Measurements from ENCODE around the gene GPBAR1. TPM values are rescaled to one million over a fixed set of nuclear protein-coding genes. Genes with fewer than 3 reads are reported as not detected.

Gene GPBAR1
- total and polyA plus RNA-seq, 2 experiments from 2014 or later, result 0.44 TPM; not detected in 1

DNA sequence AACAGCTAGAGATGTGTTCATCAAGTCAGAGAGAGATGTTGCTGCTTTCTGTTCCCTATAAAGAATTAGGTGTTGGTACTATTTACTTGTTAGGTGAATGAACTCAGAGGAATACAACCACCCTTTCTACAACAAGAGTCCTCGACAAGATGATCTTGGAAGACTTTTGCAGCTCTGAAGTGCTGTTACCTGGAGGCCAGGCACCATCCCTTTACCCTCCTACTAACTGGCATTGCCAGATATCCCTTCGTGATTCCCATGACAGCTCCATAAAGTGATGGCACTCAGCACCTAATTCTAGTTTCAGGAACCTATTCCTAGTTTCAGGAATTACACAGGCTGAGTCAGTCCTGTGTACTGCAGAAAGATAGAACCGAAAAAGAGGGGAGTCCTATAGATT, 33.9 kb upstream of the GPBAR1 start:
- H3K36me3 ChIP-seq (ENCODE audit: insufficient read depth), result peaks cover 41% of the 10 kb centered on the region
- no peak overlapping the region for H3K27ac ChIP-seq (ENCODE audit: low read depth)
- H4K20me1 ChIP-seq (replicated peaks; ENCODE audit: insufficient read depth), result peaks cover 59% of the 10 kb centered on the region
- peaks cover 75% of the 10 kb centered on the region for H3K79me2 ChIP-seq (replicated peaks; ENCODE audit: insufficient read depth)
- H3K4me1 Mint-ChIP-seq, result no peaks in the 10 kb centered on the region
- no peaks in the 10 kb centered on the region for H3F3A ChIP-seq (replicated peaks; ENCODE audit: low read depth)
- H2AFZ ChIP-seq, result no peak overlapping the region
- no peak overlapping the region for H3K4me3 Mint-ChIP-seq
- H3K4me3 ChIP-seq, result no peak overlapping the region
- ATAC-seq (no peak), DNase-seq (ENCODE audit: low spot score) (no peak)
- no peak for TF ChIP-seq NANOG (IDR thresholded peaks at IDR 0.05; ENCODE audit: borderline replicate concordance)
- no peak for TF ChIP-seq JUNB (IDR thresholded peaks at IDR 0.05; ENCODE audit: unreplicated experiment)
- TF ChIP-seq, protein P1, sequence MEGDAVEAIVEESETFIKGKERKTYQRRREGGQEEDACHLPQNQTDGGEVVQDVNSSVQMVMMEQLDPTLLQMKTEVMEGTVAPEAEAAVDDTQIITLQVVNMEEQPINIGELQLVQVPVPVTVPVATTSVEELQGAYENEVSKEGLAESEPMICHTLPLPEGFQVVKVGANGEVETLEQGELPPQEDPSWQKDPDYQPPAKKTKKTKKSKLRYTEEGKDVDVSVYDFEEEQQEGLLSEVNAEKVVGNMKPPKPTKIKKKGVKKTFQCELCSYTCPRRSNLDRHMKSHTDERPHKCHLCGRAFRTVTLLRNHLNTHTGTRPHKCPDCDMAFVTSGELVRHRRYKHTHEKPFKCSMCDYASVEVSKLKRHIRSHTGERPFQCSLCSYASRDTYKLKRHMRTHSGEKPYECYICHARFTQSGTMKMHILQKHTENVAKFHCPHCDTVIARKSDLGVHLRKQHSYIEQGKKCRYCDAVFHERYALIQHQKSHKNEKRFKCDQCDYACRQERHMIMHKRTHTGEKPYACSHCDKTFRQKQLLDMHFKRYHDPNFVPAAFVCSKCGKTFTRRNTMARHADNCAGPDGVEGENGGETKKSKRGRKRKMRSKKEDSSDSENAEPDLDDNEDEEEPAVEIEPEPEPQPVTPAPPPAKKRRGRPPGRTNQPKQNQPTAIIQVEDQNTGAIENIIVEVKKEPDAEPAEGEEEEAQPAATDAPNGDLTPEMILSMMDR (conservative IDR thresholded peaks at IDR 0.05; ENCODE audit: low read depth in 2 of 2), result no peak
- TF ChIP-seq CREB1 (CRISPR knock-in tag; IDR thresholded peaks at IDR 0.05; ENCODE audit: low read depth), result no peak
- TF ChIP-seq STAT1 (IDR thresholded peaks at IDR 0.05; ENCODE audit: unreplicated experiment), result no peak
- no peak for TF ChIP-seq EZH2phosphoT487 (IDR thresholded peaks at IDR 0.05; ENCODE audit: unreplicated experiment)
- TF ChIP-seq, protein P2, sequence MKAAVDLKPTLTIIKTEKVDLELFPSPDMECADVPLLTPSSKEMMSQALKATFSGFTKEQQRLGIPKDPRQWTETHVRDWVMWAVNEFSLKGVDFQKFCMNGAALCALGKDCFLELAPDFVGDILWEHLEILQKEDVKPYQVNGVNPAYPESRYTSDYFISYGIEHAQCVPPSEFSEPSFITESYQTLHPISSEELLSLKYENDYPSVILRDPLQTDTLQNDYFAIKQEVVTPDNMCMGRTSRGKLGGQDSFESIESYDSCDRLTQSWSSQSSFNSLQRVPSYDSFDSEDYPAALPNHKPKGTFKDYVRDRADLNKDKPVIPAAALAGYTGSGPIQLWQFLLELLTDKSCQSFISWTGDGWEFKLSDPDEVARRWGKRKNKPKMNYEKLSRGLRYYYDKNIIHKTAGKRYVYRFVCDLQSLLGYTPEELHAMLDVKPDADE (IDR thresholded peaks at IDR 0.05), result no peak
- TF ChIP-seq, protein P3, sequence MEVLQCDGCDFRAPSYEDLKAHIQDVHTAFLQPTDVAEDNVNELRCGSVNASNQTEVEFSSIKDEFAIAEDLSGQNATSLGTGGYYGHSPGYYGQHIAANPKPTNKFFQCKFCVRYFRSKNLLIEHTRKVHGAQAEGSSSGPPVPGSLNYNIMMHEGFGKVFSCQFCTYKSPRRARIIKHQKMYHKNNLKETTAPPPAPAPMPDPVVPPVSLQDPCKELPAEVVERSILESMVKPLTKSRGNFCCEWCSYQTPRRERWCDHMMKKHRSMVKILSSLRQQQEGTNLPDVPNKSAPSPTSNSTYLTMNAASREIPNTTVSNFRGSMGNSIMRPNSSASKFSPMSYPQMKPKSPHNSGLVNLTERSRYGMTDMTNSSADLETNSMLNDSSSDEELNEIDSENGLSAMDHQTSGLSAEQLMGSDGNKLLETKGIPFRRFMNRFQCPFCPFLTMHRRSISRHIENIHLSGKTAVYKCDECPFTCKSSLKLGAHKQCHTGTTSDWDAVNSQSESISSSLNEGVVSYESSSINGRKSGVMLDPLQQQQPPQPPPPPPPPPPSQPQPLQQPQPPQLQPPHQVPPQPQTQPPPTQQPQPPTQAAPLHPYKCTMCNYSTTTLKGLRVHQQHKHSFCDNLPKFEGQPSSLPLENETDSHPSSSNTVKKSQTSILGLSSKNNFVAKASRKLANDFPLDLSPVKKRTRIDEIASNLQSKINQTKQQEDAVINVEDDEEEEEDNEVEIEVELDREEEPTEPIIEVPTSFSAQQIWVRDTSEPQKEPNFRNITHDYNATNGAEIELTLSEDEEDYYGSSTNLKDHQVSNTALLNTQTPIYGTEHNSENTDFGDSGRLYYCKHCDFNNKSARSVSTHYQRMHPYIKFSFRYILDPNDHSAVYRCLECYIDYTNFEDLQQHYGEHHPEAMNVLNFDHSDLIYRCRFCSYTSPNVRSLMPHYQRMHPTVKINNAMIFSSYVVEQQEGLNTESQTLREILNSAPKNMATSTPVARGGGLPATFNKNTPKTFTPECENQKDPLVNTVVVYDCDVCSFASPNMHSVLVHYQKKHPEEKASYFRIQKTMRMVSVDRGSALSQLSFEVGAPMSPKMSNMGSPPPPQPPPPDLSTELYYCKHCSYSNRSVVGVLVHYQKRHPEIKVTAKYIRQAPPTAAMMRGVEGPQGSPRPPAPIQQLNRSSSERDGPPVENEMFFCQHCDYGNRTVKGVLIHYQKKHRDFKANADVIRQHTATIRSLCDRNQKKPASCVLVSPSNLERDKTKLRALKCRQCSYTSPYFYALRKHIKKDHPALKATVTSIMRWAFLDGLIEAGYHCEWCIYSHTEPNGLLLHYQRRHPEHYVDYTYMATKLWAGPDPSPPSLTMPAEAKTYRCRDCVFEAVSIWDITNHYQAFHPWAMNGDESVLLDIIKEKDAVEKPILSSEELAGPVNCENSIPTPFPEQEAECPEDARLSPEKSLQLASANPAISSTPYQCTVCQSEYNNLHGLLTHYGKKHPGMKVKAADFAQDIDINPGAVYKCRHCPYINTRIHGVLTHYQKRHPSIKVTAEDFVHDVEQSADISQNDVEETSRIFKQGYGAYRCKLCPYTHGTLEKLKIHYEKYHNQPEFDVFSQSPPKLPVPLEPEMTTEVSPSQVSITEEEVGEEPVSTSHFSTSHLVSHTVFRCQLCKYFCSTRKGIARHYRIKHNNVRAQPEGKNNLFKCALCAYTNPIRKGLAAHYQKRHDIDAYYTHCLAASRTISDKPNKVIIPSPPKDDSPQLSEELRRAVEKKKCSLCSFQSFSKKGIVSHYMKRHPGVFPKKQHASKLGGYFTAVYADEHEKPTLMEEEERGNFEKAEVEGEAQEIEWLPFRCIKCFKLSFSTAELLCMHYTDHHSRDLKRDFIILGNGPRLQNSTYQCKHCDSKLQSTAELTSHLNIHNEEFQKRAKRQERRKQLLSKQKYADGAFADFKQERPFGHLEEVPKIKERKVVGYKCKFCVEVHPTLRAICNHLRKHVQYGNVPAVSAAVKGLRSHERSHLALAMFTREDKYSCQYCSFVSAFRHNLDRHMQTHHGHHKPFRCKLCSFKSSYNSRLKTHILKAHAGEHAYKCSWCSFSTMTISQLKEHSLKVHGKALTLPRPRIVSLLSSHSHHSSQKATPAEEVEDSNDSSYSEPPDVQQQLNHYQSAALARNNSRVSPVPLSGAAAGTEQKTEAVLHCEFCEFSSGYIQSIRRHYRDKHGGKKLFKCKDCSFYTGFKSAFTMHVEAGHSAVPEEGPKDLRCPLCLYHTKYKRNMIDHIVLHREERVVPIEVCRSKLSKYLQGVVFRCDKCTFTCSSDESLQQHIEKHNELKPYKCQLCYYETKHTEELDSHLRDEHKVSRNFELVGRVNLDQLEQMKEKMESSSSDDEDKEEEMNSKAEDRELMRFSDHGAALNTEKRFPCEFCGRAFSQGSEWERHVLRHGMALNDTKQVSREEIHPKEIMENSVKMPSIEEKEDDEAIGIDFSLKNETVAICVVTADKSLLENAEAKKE (CRISPR knock-in tag; IDR thresholded peaks at IDR 0.05), result no peak
- no peak for TF ChIP-seq ZNF331 (CRISPR knock-in tag; IDR thresholded peaks at IDR 0.05; ENCODE audit: low read depth)
- TF ChIP-seq, protein P4, sequence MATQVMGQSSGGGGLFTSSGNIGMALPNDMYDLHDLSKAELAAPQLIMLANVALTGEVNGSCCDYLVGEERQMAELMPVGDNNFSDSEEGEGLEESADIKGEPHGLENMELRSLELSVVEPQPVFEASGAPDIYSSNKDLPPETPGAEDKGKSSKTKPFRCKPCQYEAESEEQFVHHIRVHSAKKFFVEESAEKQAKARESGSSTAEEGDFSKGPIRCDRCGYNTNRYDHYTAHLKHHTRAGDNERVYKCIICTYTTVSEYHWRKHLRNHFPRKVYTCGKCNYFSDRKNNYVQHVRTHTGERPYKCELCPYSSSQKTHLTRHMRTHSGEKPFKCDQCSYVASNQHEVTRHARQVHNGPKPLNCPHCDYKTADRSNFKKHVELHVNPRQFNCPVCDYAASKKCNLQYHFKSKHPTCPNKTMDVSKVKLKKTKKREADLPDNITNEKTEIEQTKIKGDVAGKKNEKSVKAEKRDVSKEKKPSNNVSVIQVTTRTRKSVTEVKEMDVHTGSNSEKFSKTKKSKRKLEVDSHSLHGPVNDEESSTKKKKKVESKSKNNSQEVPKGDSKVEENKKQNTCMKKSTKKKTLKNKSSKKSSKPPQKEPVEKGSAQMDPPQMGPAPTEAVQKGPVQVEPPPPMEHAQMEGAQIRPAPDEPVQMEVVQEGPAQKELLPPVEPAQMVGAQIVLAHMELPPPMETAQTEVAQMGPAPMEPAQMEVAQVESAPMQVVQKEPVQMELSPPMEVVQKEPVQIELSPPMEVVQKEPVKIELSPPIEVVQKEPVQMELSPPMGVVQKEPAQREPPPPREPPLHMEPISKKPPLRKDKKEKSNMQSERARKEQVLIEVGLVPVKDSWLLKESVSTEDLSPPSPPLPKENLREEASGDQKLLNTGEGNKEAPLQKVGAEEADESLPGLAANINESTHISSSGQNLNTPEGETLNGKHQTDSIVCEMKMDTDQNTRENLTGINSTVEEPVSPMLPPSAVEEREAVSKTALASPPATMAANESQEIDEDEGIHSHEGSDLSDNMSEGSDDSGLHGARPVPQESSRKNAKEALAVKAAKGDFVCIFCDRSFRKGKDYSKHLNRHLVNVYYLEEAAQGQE (IDR thresholded peaks at IDR 0.05; ENCODE audit: unreplicated experiment), result no peak
- no peak for TF ChIP-seq EZH2 (IDR thresholded peaks at IDR 0.05; ENCODE audit: low read depth, unreplicated experiment)
- TF ChIP-seq POLR2AphosphoS5 (IDR thresholded peaks at IDR 0.05; ENCODE audit: low read depth), result no peak
- no peak for TF ChIP-seq ZNF114 (CRISPR knock-in tag; IDR thresholded peaks at IDR 0.05)
- H3K27me3 Mint-ChIP-seq (ENCODE audit: insufficient read depth, low read depth, poor library complexity), result no peaks in the 10 kb centered on the region
- H3K27me3 ChIP-seq (ENCODE audit: insufficient read depth), result no peaks in the 10 kb centered on the region
- no peaks in the 10 kb centered on the region for H3K9me3 Mint-ChIP-seq
- H3K9me2 ChIP-seq (ENCODE audit: insufficient read depth), result no peaks in the 10 kb centered on the region
- H3K36me3 Mint-ChIP-seq (ENCODE audit: low read depth), result peaks cover 64% of the 10 kb centered on the region
- H3K4me2 ChIP-seq, result no peak overlapping the region
- H3K27ac Mint-ChIP-seq, result no peak overlapping the region
- peaks cover 4% of the 10 kb centered on the region; the same call in 1 of the 2 replicates for H3K4me1 ChIP-seq (ENCODE audit: insufficient read depth)
